B cell (primary cell): Measurements from ENCODE around the gene UAP1L1. TPM values are rescaled to one million over a fixed set of nuclear protein-coding genes. Genes with fewer than 3 reads are reported as not detected.
A peak's percentile ranks its signal among the peaks of the same experiment; 100 is the strongest.

Source experiments
- ATAC-seq: fragments of 200-7000 bp; cut with Tn5 transposase; one replicate; pipeline ENCODE4 v1.10.0; 2021; ENCODE audit warnings: low read depth, mild to moderate bottlenecking, moderate number of reproducible peaks, moderate library complexity
- CTCF ChIA-PET: fragments of 350-600 bp; sonication (Branson Sonifier 250); formaldehyde crosslinking; loops from one replicate; lab custom pipeline; 2021; ENCODE audit warnings: antibody characterized with exemption, inconsistent platforms; lab: Charles Lee
- POLR2A ChIA-PET: fragments of 350-600 bp; sonication (Branson Sonifier 250); formaldehyde crosslinking; loops from one replicate; lab custom pipeline; 2021; ENCODE audit warnings: antibody characterized with exemption; lab: Charles Lee
- DNase-seq: peaks from one replicate; pipeline ENCODE4 v3.0.0; 2013
- H2AFZ ChIP-seq: 2 replicates; pipeline ENCODE4 v1.6.1; 2012; ENCODE audit warnings: mild to moderate bottlenecking, low read depth, low read length; ENCODE audit not compliant: insufficient read depth, poor library complexity, severe bottlenecking
- H3K27ac ChIP-seq, 2 donors: 1 replicate in 1 of 2; 2 replicates in 1 of 2; pipeline ENCODE4 v1.5.1; 2012 to 2013; ENCODE audit warnings: low read length in 2 of 2, mild to moderate bottlenecking in 2 of 2, moderate library complexity in 1 of 2
- H3K27me3 ChIP-seq, 4 experiments: fragments of 200-600 bp in 1 of 4; sonication (generic) in 1 of 4; replicated peaks in 1 of 4; 1 replicate in 2 of 4; 2 replicates in 2 of 4; pipeline versions ENCODE4 v1.6.1 to v1.7.0; 2013 to 2016; ENCODE audit warnings: low read length in 3 of 4, mild to moderate bottlenecking in 2 of 4, mixed read lengths in 1 of 4, moderate library complexity in 1 of 4; ENCODE audit not compliant: insufficient read depth in 4 of 4, control insufficient read depth in 3 of 4; ENCODE audit errors: control extremely low read depth in 1 of 4
- H3K36me3 ChIP-seq, 2 experiments: replicated peaks in 1 of 2; 1 replicate in 1 of 2; 2 replicates in 1 of 2; pipeline versions ENCODE4 v1.6.1 to v1.7.1; 2013; ENCODE audit warnings: low read length in 1 of 2; ENCODE audit not compliant: insufficient read depth in 2 of 2, control insufficient read depth in 1 of 2; ENCODE audit errors: control extremely low read depth in 1 of 2, extremely low read depth in 1 of 2
- H3K4me1 ChIP-seq, 2 donors: fragments of 200-600 bp in 1 of 2; sonication (generic) in 1 of 2; 1 replicate in 1 of 2; 2 replicates in 1 of 2; pipeline versions ENCODE4 v1.5.1 to v1.6.1; 2013 to 2017; ENCODE audit warnings: low read length in 2 of 2; ENCODE audit not compliant: control insufficient read depth in 2 of 2, insufficient read depth in 2 of 2
- H3K4me2 ChIP-seq: replicated peaks from 2 replicates; pipeline ENCODE3; 2012; ENCODE audit warnings: mild to moderate bottlenecking, low read depth, low read length; ENCODE audit not compliant: poor library complexity, severe bottlenecking
- H3K4me3 ChIP-seq, 5 experiments: fragments of 200-600 bp in 1 of 5; sonication (generic) in 1 of 5; 1 replicate in 3 of 5; 2 replicates in 2 of 5; pipeline versions ENCODE4 v1.5.1 to v1.7.0; 2011 to 2016; ENCODE audit warnings: low read length in 4 of 5, mild to moderate bottlenecking in 4 of 5, low read depth in 2 of 5, control low read depth in 1 of 5, moderate library complexity in 1 of 5; ENCODE audit not compliant: insufficient read depth in 1 of 5; ENCODE audit errors: control extremely low read depth in 1 of 5, extremely low read depth in 1 of 5
- H3K79me2 ChIP-seq: fragments of 200-600 bp; sonication (generic); one replicate; pipeline ENCODE4 v1.6.0; 2016; ENCODE audit warnings: low read length; ENCODE audit not compliant: control insufficient read depth, insufficient read depth
- H3K9ac ChIP-seq: fragments of 200-600 bp; sonication (generic); 2 replicates; pipeline ENCODE4 v1.6.1; 2017; ENCODE audit warnings: mild to moderate bottlenecking, low read length, moderate library complexity
- H3K9me3 ChIP-seq, 3 donors: one replicate each; pipeline versions ENCODE4 v1.6.1 to v1.7.1; 2013; ENCODE audit warnings: low read length in 2 of 3; ENCODE audit not compliant: control insufficient read depth in 2 of 3, insufficient read depth in 1 of 3; ENCODE audit errors: control extremely low read depth in 1 of 3
- H4K20me1 ChIP-seq: 2 replicates; pipeline ENCODE4 v1.6.0; 2012; ENCODE audit warnings: mild to moderate bottlenecking, low read length; ENCODE audit not compliant: insufficient read depth, control insufficient read depth, poor library complexity, severe bottlenecking
- H3K27ac Mint-ChIP-seq: one replicate; pipeline ENCODE4 v1.8.0; 2021; ENCODE audit warnings: mixed read lengths
- H3K27me3 Mint-ChIP-seq: one replicate; pipeline ENCODE4 v1.8.0; 2021; ENCODE audit warnings: mixed read lengths
- H3K4me1 Mint-ChIP-seq: one replicate; pipeline ENCODE4 v1.8.0; 2021; ENCODE audit warnings: mixed read lengths
- H3K4me3 Mint-ChIP-seq: one replicate; pipeline ENCODE4 v1.8.0; 2021; ENCODE audit warnings: mixed read lengths
- H3K9me3 Mint-ChIP-seq: one replicate; pipeline ENCODE4 v1.8.0; 2022; ENCODE audit warnings: mixed read lengths; ENCODE audit not compliant: insufficient read depth
- CTCF ChIP-seq: fragments of 200-600 bp; IDR thresholded peaks from one replicate; pipeline ENCODE4 v1.8.0; 2022; ENCODE audit warnings: antibody characterized with exemption, mild to moderate bottlenecking
- EZH2 ChIP-seq: IDR thresholded peaks from 2 replicates; pipeline ENCODE4 v1.6.1; 2012; ENCODE audit warnings: borderline replicate concordance, low read depth, mild to moderate bottlenecking, moderate library complexity, low read length; ENCODE audit not compliant: insufficient read depth, poor library complexity, severe bottlenecking
- WGBS: methylation state at CpG from one replicate; pipeline ENCODE4 v1.1.5; 2013; ENCODE audit warnings: missing lambda C conversion rate; ENCODE audit not compliant: insufficient coverage; 5-methylcytosine and 5-hydroxymethylcytosine counted together
- intact Hi-C: fragments of 100-400 bp; cut with micrococcal nuclease; formaldehyde crosslinking; loops from one replicate; pipeline ENCODE4 v1.10.0; 2022
- polyA plus RNA-seq: library from polyadenylated mRNA; depleted of rRNA; stranded (reverse); fragments of >200 nt; gene quantifications from 2 replicates; pipeline ENCODE4 v1.2.3, GENCODE V29; 2012
- total RNA-seq, 2 donors: library from RNA; stranded (reverse); fragments of 120-200 nt in 1 of 2; gene quantifications; 1 replicate in 1 of 2; 2 replicates in 1 of 2; pipeline versions ENCODE4 v1.2.3 to v1.2.4, GENCODE V29; 2013 to 2022

Gene UAP1L1
- total and polyA plus RNA-seq, 2 donors (not counting 1 experiment from before 2014, with no cell fraction given): 29.1 to 47.6 TPM

GRCh38 chr9:137114613-137115393, 37.5 kb downstream of the UAP1L1 start, which contains the start of gene DPP7:
TSS of gene DPP7 (minus strand) at chr9:137114733. CDS start at chr9:137114713, 20 bp downstream.
- CTCF ChIA-PET: interaction anchor here (1.0 to 2.0 kb wide), 7 partner anchors 11 to 122 kb away, joined by 3 to 7 read pairs (median 3); partner anchors contain the start of genes RNF224 and SSNA1
- H3K9me3 ChIP-seq: no peaks in the 10 kb centered on the region
- H3K36me3 ChIP-seq: peaks cover 0 to 28% of the 10 kb centered on the region in 2 experiments
- H3K27me3 Mint-ChIP-seq: no peaks in the 10 kb centered on the region
- no peak for TF ChIP-seq CTCF
- TF ChIP-seq EZH2: no peak
- no peaks in the 10 kb centered on the region for H3K9me3 Mint-ChIP-seq
- H3K4me3 ChIP-seq: peak within 1 kb of the TSS; percentile 11 to 79 (median 60)
- ATAC-seq: peak; percentile 90
- no peaks in the 10 kb centered on the region for H3K27me3 ChIP-seq
- peaks cover 9% of the 10 kb centered on the region for H4K20me1 ChIP-seq
- peaks cover 14% of the 10 kb centered on the region for H3K79me2 ChIP-seq
- peaks cover 20% of the 10 kb centered on the region for H3K4me1 Mint-ChIP-seq
- peak within 1 kb of the TSS; percentile 100 for H3K4me2 ChIP-seq
- POLR2A ChIA-PET: interaction anchor here (0.6 to 1.3 kb wide), 6 partner anchors 15 to 126 kb away, joined by 3 to 5 read pairs (median 3); partner anchors contain the start of genes ANAPC2, SSNA1 and TUBB4B
- peak within 1 kb of the TSS; percentile 50 for H3K27ac Mint-ChIP-seq
- H3K4me3 Mint-ChIP-seq: peak within 1 kb of the TSS; percentile 81
- peak within 1 kb of the TSS; percentile 76 for H3K9ac ChIP-seq
- intact Hi-C loops: loop anchor here (2.0 kb wide), 1 partner anchor 28 kb away; the partner anchor contains the start of gene MAN1B1
- H3K27ac ChIP-seq: peak within 1 kb of the TSS; percentile 55 to 83
- peak; percentile 90 for DNase-seq
- WGBS: 5% methylated on average over 70 of the region's 70 CpGs
- H3K4me1 ChIP-seq: peaks cover 17 to 28% of the 10 kb centered on the region in 2 donors
- H2AFZ ChIP-seq: peak within 1 kb of the TSS; percentile 91
